ENCODE results near the gene RESP18.
A peak's percentile ranks its signal among the peaks of the same experiment; 100 is the strongest.

The RESP18 gene

GRCh38 chr2:219289537-219290361, 42.8 kb downstream of the RESP18 start:
- TF ChIP-seq ZNF670 (tag by site-specific recombination; IDR thresholded peaks at IDR 0.05; ENCODE audit: low read depth) (no peak), ZNF560 (tag by site-specific recombination; IDR thresholded peaks at IDR 0.05; ENCODE audit: borderline replicate concordance) (no peak), ZNF16 (tag by site-specific recombination; IDR thresholded peaks at IDR 0.05; ENCODE audit: low read depth) (no peak), ZFHX2 (tag by site-specific recombination; conservative IDR thresholded peaks at IDR 0.05) (peak; percentile 90), EGR2 (tag by site-specific recombination; IDR thresholded peaks at IDR 0.05; ENCODE audit: low read depth) (peak; percentile 77), ZBTB44 (tag by site-specific recombination; IDR thresholded peaks at IDR 0.05) (no peak), ZNF121 (tag by site-specific recombination; IDR thresholded peaks at IDR 0.05) (no peak), KLF1 (tag by site-specific recombination; IDR thresholded peaks at IDR 0.05) (peak; percentile 74)
- TF ChIP-seq, protein P1, sequence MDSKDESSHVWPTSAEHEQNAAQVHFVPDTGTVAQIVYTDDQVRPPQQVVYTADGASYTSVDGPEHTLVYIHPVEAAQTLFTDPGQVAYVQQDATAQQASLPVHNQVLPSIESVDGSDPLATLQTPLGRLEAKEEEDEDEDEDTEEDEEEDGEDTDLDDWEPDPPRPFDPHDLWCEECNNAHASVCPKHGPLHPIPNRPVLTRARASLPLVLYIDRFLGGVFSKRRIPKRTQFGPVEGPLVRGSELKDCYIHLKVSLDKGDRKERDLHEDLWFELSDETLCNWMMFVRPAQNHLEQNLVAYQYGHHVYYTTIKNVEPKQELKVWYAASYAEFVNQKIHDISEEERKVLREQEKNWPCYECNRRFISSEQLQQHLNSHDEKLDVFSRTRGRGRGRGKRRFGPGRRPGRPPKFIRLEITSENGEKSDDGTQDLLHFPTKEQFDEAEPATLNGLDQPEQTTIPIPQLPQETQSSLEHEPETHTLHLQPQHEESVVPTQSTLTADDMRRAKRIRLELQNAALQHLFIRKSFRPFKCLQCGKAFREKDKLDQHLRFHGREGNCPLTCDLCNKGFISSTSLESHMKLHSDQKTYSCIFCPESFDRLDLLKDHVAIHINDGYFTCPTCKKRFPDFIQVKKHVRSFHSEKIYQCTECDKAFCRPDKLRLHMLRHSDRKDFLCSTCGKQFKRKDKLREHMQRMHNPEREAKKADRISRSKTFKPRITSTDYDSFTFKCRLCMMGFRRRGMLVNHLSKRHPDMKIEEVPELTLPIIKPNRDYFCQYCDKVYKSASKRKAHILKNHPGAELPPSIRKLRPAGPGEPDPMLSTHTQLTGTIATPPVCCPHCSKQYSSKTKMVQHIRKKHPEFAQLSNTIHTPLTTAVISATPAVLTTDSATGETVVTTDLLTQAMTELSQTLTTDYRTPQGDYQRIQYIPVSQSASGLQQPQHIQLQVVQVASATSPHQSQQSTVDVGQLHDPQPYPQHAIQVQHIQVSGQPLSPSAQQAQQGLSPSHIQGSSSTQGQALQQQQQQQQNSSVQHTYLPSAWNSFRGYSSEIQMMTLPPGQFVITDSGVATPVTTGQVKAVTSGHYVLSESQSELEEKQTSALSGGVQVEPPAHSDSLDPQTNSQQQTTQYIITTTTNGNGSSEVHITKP (tag by site-specific recombination; IDR thresholded peaks at IDR 0.05): peak; percentile 69
- no peaks in the 10 kb centered on the region for H3K9me3 ChIP-seq (ENCODE audit: control insufficient read depth, insufficient read depth, low read depth, low read length)
- H3K36me3 ChIP-seq (ENCODE audit: control insufficient read depth in 2 of 2, insufficient read depth in 1 of 2, low read length in 2 of 2): peaks cover 0 to 18% of the 10 kb centered on the region in 2 experiments; a peak in 1 of 3 replicates
- H3K27ac ChIP-seq (ENCODE audit: extremely low read depth, low read depth, low read length): no peak overlapping the region
- ChIA-PET CTCF (interaction anchor here (0.5 to 0.7 kb wide), 3 partner anchors 12 to 232 kb away, joined by 3 read pairs; no protein-coding TSS in a partner anchor), POLR2A (no interaction called here)
- H3K4me3 ChIP-seq (ENCODE audit: low read depth, low read length): no peak overlapping the region
- H3K4me1 ChIP-seq (ENCODE audit: control insufficient read depth, insufficient read depth, low read length): no peaks in the 10 kb centered on the region; the same call in 1 of the 2 replicates

GRCh38 chr2:219289195-219289536, 43.4 kb downstream of the RESP18 start:
- ChIA-PET POLR2A (no interaction called here), CTCF (interaction anchor here (0.7 kb wide), 1 partner anchor 15 kb away, joined by 3 read pairs; no protein-coding TSS in a partner anchor)
- Histone ChIP-seq H3K9me3 (ENCODE audit: control insufficient read depth, insufficient read depth, low read depth, low read length) (no peaks in the 10 kb centered on the region), H3K36me3 (ENCODE audit: control insufficient read depth in 2 of 2, insufficient read depth in 1 of 2, low read length in 2 of 2) (peaks cover 0 to 24% of the 10 kb centered on the region in 2 experiments; a peak in 1 of 3 replicates), H3K27ac (ENCODE audit: extremely low read depth, low read depth, low read length) (no peak overlapping the region), H3K4me3 (ENCODE audit: low read depth, low read length) (no peak overlapping the region), H3K4me1 (ENCODE audit: control insufficient read depth, insufficient read depth, low read length) (no peaks in the 10 kb centered on the region; the same call in 1 of the 2 replicates)
- TF ChIP-seq ZNF354C (tag by site-specific recombination; IDR thresholded peaks at IDR 0.05; ENCODE audit: borderline replicate concordance, low read depth): no peak
- no peak for TF ChIP-seq RBAK (tag by site-specific recombination; IDR thresholded peaks at IDR 0.05)
- TF ChIP-seq ZNF223 (tag by site-specific recombination; IDR thresholded peaks at IDR 0.05): no peak

- no peaks in the 10 kb centered on the region for H3K9me3 ChIP-seq (ENCODE audit: control insufficient read depth, insufficient read depth, low read depth, low read length)
- H3K4me1 ChIP-seq (ENCODE audit: control insufficient read depth, insufficient read depth, low read length): no peaks in the 10 kb centered on the region
- H3K36me3 ChIP-seq (ENCODE audit: control insufficient read depth in 2 of 2, insufficient read depth in 1 of 2, low read length in 2 of 2): peaks cover 0 to 39% of the 10 kb centered on the region in 2 experiments; a peak in 1 of 3 replicates
- H3K27ac ChIP-seq (ENCODE audit: extremely low read depth, low read depth, low read length): no peak overlapping the region
- TF ChIP-seq ZEB2 (tag by site-specific recombination; IDR thresholded peaks at IDR 0.05): no peak
- TF ChIP-seq PRDM1 (tag by site-specific recombination; IDR thresholded peaks at IDR 0.05): 0 out of 2 replicates have a peak, but pooled peaks have one; percentile 8
- ChIA-PET CTCF (interaction anchor here (1.3 to 1.4 kb wide), 2 partner anchors 9 to 11 kb away, joined by 4 to 8 read pairs; partner anchors contain the start of gene DNAJB2), POLR2A (interaction anchor here (0.6 kb wide), 1 partner anchor 76 kb away, joined by 4 read pairs; no protein-coding TSS in a partner anchor)
- no peak overlapping the region for H3K4me3 ChIP-seq (ENCODE audit: low read depth, low read length)
Measured at GRCh38 chr2:219287580-219288265, 44.8 kb downstream of the RESP18 start.

All from HEK293 (cell line).